HL-60 (cell line): ENCODE measurements around the gene ASTN2.

ENCODE experiments used
- GABPA ChIP-seq: IDR thresholded peaks from 2 replicates; pipeline ENCODE4 v1.6.1; 2012; ENCODE audit warnings: low read depth
- POLR2AphosphoS5 ChIP-seq: IDR thresholded peaks from 2 replicates; pipeline ENCODE4 v1.6.1; 2012; ENCODE audit warnings: low read depth
- SPI1 ChIP-seq: IDR thresholded peaks from 2 replicates; pipeline ENCODE4 v1.6.1; 2012; ENCODE audit warnings: low read depth, mild to moderate bottlenecking, borderline replicate concordance
- TF ChIP-seq, protein P1 (sequence below): IDR thresholded peaks from one replicate; pipeline ENCODE4 v1.5.1; 2011; ENCODE audit warnings: low read length, control low read depth, inconsistent platforms; ENCODE audit not compliant: insufficient read depth
- TF ChIP-seq, protein P2 (sequence below): IDR thresholded peaks from 2 replicates; pipeline ENCODE4 v1.6.1; 2012; ENCODE audit warnings: low read depth; ENCODE audit not compliant: insufficient replicate concordance

DNA sequence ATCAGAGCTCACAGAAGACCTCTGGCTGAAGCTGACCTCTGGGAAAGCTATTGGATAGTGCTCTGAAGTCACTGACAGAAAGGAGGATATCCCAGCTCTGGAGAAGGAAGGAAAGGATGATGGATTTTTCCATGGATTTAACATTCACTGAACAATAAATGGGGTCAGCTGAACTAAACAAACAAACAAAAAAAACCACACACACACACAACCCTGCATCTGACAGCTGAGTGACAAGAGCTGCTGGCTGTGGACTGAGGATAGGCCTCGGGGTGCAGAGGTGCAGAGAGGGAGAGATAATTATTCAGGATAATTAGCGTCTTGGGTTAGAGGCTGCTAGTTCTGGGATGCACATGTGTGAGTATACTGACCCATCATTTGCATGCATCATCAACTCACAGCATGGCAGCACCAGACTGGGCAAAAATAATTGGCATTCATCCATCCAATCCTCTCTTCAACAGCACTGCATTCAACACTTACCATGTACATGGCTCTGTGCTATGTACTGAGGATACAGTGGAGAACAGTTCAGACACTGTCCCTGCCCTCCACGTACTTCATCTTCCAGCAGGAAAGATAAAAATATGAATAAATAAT lies 859.2 kb downstream of the ASTN2 start:
- TF ChIP-seq, protein P1, sequence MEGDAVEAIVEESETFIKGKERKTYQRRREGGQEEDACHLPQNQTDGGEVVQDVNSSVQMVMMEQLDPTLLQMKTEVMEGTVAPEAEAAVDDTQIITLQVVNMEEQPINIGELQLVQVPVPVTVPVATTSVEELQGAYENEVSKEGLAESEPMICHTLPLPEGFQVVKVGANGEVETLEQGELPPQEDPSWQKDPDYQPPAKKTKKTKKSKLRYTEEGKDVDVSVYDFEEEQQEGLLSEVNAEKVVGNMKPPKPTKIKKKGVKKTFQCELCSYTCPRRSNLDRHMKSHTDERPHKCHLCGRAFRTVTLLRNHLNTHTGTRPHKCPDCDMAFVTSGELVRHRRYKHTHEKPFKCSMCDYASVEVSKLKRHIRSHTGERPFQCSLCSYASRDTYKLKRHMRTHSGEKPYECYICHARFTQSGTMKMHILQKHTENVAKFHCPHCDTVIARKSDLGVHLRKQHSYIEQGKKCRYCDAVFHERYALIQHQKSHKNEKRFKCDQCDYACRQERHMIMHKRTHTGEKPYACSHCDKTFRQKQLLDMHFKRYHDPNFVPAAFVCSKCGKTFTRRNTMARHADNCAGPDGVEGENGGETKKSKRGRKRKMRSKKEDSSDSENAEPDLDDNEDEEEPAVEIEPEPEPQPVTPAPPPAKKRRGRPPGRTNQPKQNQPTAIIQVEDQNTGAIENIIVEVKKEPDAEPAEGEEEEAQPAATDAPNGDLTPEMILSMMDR: no peak
- TF ChIP-seq POLR2AphosphoS5 (no peak), GABPA (no peak), SPI1 (no peak)
- TF ChIP-seq, protein P2, sequence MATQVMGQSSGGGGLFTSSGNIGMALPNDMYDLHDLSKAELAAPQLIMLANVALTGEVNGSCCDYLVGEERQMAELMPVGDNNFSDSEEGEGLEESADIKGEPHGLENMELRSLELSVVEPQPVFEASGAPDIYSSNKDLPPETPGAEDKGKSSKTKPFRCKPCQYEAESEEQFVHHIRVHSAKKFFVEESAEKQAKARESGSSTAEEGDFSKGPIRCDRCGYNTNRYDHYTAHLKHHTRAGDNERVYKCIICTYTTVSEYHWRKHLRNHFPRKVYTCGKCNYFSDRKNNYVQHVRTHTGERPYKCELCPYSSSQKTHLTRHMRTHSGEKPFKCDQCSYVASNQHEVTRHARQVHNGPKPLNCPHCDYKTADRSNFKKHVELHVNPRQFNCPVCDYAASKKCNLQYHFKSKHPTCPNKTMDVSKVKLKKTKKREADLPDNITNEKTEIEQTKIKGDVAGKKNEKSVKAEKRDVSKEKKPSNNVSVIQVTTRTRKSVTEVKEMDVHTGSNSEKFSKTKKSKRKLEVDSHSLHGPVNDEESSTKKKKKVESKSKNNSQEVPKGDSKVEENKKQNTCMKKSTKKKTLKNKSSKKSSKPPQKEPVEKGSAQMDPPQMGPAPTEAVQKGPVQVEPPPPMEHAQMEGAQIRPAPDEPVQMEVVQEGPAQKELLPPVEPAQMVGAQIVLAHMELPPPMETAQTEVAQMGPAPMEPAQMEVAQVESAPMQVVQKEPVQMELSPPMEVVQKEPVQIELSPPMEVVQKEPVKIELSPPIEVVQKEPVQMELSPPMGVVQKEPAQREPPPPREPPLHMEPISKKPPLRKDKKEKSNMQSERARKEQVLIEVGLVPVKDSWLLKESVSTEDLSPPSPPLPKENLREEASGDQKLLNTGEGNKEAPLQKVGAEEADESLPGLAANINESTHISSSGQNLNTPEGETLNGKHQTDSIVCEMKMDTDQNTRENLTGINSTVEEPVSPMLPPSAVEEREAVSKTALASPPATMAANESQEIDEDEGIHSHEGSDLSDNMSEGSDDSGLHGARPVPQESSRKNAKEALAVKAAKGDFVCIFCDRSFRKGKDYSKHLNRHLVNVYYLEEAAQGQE: no peak
